ENCODE results near the gene UPP2.

UPP2 gene

GRCh38 chr2:158091647-158092046, 10.0 kb upstream of the UPP2 start:
- CTCF ChIA-PET = no interaction called here
- H3K27ac ChIP-seq = no peak overlapping the region
- POLR2A ChIA-PET (ENCODE audit: low non-redundant PET) = no interaction called here
- no peak for DNase-seq (ENCODE audit: low spot score)
- no peak for TF ChIP-seq CTCF (conservative IDR thresholded peaks at IDR 0.05; ENCODE audit: low read depth)

- ChIA-PET POLR2A (ENCODE audit: low non-redundant PET) (no interaction called here), CTCF (no interaction called here)
- no peak overlapping the region for H3K27ac ChIP-seq
- no peak for DNase-seq (ENCODE audit: low spot score)
- no peak for TF ChIP-seq CTCF (conservative IDR thresholded peaks at IDR 0.05; ENCODE audit: low read depth)
Measured at GRCh38 chr2:158094487-158095092, 7.1 kb upstream of the UPP2 start.

GRCh38 chr2:158095269-158095668, 6.4 kb upstream of the UPP2 start:
- DNase-seq (ENCODE audit: low spot score) = no peak
- CTCF ChIA-PET = no interaction called here
- H3K27ac ChIP-seq = no peak overlapping the region
- POLR2A ChIA-PET (ENCODE audit: low non-redundant PET) = no interaction called here
- no peak for TF ChIP-seq CTCF (conservative IDR thresholded peaks at IDR 0.05; ENCODE audit: low read depth)

GRCh38 chr2:158095912-158096311, 5.8 kb upstream of the UPP2 start:
- CTCF ChIA-PET = no interaction called here

GRCh38 chr2:158097481-158097880, 4.2 kb upstream of the UPP2 start:
- DNase-seq (ENCODE audit: low spot score) = no peak
- POLR2A ChIA-PET (ENCODE audit: low non-redundant PET) = no interaction called here
- no peak overlapping the region for H3K27ac ChIP-seq
- no peak for TF ChIP-seq CTCF (conservative IDR thresholded peaks at IDR 0.05; ENCODE audit: low read depth)
- CTCF ChIA-PET = no interaction called here

More at GRCh38 chr2:158095912-158096311, 5.8 kb upstream of the UPP2 start:
- no peak overlapping the region for H3K27ac ChIP-seq
- TF ChIP-seq CTCF (conservative IDR thresholded peaks at IDR 0.05; ENCODE audit: low read depth) = no peak
- DNase-seq (ENCODE audit: low spot score) = no peak
- POLR2A ChIA-PET (ENCODE audit: low non-redundant PET) = no interaction called here

- no peak for TF ChIP-seq CTCF (conservative IDR thresholded peaks at IDR 0.05; ENCODE audit: low read depth)
- POLR2A ChIA-PET (ENCODE audit: low non-redundant PET) = no interaction called here
- no peak for DNase-seq (ENCODE audit: low spot score)
- no peak overlapping the region for H3K27ac ChIP-seq
- CTCF ChIA-PET = no interaction called here
Measured at GRCh38 chr2:158098178-158098577, 3.5 kb upstream of the UPP2 start.

- no peak overlapping the region for H3K27ac ChIP-seq
- peak; percentile 21 for DNase-seq (ENCODE audit: low spot score)
- CTCF ChIA-PET = no interaction called here
- POLR2A ChIA-PET (ENCODE audit: low non-redundant PET) = no interaction called here
- no peak for TF ChIP-seq CTCF (conservative IDR thresholded peaks at IDR 0.05; ENCODE audit: low read depth)
Measured at GRCh38 chr2:158099716-158100115, 2.0 kb upstream of the UPP2 start.

All from RWPE1 (cell line).